ENCODE data around the gene YWHAQ.
"Not testable (repeated sequence)": the region's sequence is repeated elsewhere in the genome, so short reads cannot be mapped to it uniquely, and the experiment has no call there.

The YWHAQ gene

GRCh38 chr2:9586465-9586864 is 44.3 kb downstream of the YWHAQ start:
- no peak for DNase-seq

GRCh38 chr2:9585486-9585885 is 45.3 kb downstream of the YWHAQ start:
- no peak for DNase-seq

- not testable (repeated sequence) for DNase-seq
These were observed 45.9 kb downstream of the YWHAQ start for GRCh38 chr2:9584902-9585301.

- DNase-seq, result no peak
These were observed 48.2 kb downstream of the YWHAQ start for GRCh38 chr2:9582624-9583023.

GRCh38 chr2:9578467-9579235 is 52.1 kb downstream of the YWHAQ start:
- DNase-seq, result no peak

- no peak for DNase-seq
These were observed 56.5 kb downstream of the YWHAQ start for GRCh38 chr2:9574331-9574730.

GRCh38 chr2:9573840-9574239 is 57.0 kb downstream of the YWHAQ start:
- DNase-seq, result no peak

GRCh38 chr2:9573013-9573720 is 57.6 kb downstream of the YWHAQ start:
- DNase-seq, result no peak

- DNase-seq, result no peak
These were observed 60.4 kb downstream of the YWHAQ start for GRCh38 chr2:9570182-9571060.

- peak; percentile 60 for DNase-seq
These were observed 65.2 kb downstream of the YWHAQ start for GRCh38 chr2:9565436-9566153.

GRCh38 chr2:9560628-9561027 is 70.2 kb downstream of the YWHAQ start:
- no peak for DNase-seq

- DNase-seq, result no peak
These were observed 71.8 kb downstream of the YWHAQ start for GRCh38 chr2:9558948-9559381.

- no peak for DNase-seq
These were observed 74.6 kb downstream of the YWHAQ start for GRCh38 chr2:9556121-9556743.

- DNase-seq, result peak; percentile 97
These were observed 75.3 kb downstream of the YWHAQ start, which contains the start of gene ADAM17 for GRCh38 chr2:9555297-9556120. ADAM17 (minus strand) TSS chr2:9555830; CDS start chr2:9555605, 225 bp downstream.

- no peak for DNase-seq
These were observed 75.9 kb downstream of the YWHAQ start for GRCh38 chr2:9554921-9555296.

- no peak for DNase-seq
These were observed 78.3 kb downstream of the YWHAQ start for GRCh38 chr2:9552219-9553178.

GRCh38 chr2:9550859-9551391 is 79.9 kb downstream of the YWHAQ start:
- DNase-seq, result not testable (repeated sequence)

- no peak for DNase-seq
These were observed 81.4 kb downstream of the YWHAQ start for GRCh38 chr2:9549420-9549819.

GRCh38 chr2:9548506-9548905 is 82.3 kb downstream of the YWHAQ start:
- DNase-seq, result no peak

Measured in right forelimb (tissue), 1 donor.